SU-DHL-6 (cell line): ENCODE measurements around the gene TREM2.
A peak's percentile ranks its signal among the peaks of the same experiment; 100 is the strongest.
"Not testable (repeated sequence)": the region's sequence is repeated elsewhere in the genome, so short reads cannot be mapped to it uniquely, and the experiment has no call there.

Experiments used
- H2AFZ ChIP-seq: fragments of 200-600 bp; sonication (generic); 2 replicates; pipeline ENCODE4 v1.6.1; 2014; ENCODE audit warnings: low read depth, mild to moderate bottlenecking, moderate library complexity, mixed read lengths, antibody characterized with exemption, low read length; ENCODE audit not compliant: severe bottlenecking
- H3F3A ChIP-seq: fragments of 200-600 bp; shearing (Covaris generic); 2 replicates; pipeline ENCODE4 v1.6.0; 2016; ENCODE audit warnings: antibody characterized with exemption, mild to moderate bottlenecking; ENCODE audit not compliant: insufficient read depth
- H3K27ac ChIP-seq: fragments of 200-600 bp; sonication (generic); 2 replicates; pipeline ENCODE4 v1.5.1; 2016; ENCODE audit warnings: low read depth, mild to moderate bottlenecking, low read length, moderate library complexity, mixed read lengths
- H3K27me3 ChIP-seq: fragments of 200-600 bp; sonication (generic), shearing (Covaris generic); 2 replicates; pipeline ENCODE4 v1.6.0; 2014; ENCODE audit warnings: mild to moderate bottlenecking, low read length
- H3K36me3 ChIP-seq: fragments of 200-600 bp; sonication (generic); 2 replicates; pipeline ENCODE4 v1.6.1; 2014; ENCODE audit warnings: mild to moderate bottlenecking, low read length, mixed read lengths
- H3K4me2 ChIP-seq: fragments of 300-600, 200-600 bp; shearing (Covaris generic), sonication (generic); 2 replicates; pipeline ENCODE4 v1.6.0; 2014; ENCODE audit warnings: low read length, low read depth, mild to moderate bottlenecking; ENCODE audit not compliant: poor library complexity, severe bottlenecking
- H3K4me3 ChIP-seq: fragments of 200-600 bp; sonication (generic); 2 replicates; pipeline ENCODE4 v1.5.1; 2014; ENCODE audit warnings: antibody characterized with exemption, low read length, mild to moderate bottlenecking, mixed read lengths; ENCODE audit not compliant: insufficient read depth, poor library complexity, severe bottlenecking
- H3K79me2 ChIP-seq: fragments of 200-600 bp; sonication (generic); 2 replicates; pipeline ENCODE4 v1.6.1; 2014; ENCODE audit warnings: mild to moderate bottlenecking, low read length, moderate library complexity; ENCODE audit not compliant: insufficient read depth
- H3K9ac ChIP-seq: fragments of 200-600 bp; sonication (generic); 2 replicates; pipeline ENCODE4 v1.7.0; 2014; ENCODE audit warnings: mild to moderate bottlenecking, low read length
- H3K9me2 ChIP-seq: fragments of 200-600 bp; sonication (generic); replicated peaks from 2 replicates; pipeline ENCODE4 v1.6.1; 2014; ENCODE audit warnings: low read length; ENCODE audit not compliant: insufficient read depth
- H3K9me3 ChIP-seq: fragments of 200-600 bp; sonication (generic); 2 replicates; pipeline ENCODE4 v1.6.1; 2014; ENCODE audit warnings: low read length, mixed read lengths; ENCODE audit not compliant: insufficient read depth
- H4K20me1 ChIP-seq: fragments of 200-600 bp; sonication (generic); 2 replicates; pipeline ENCODE4 v1.6.1; 2014; ENCODE audit warnings: low read depth, mild to moderate bottlenecking, antibody characterized with exemption, low read length, moderate library complexity, mixed read lengths
- CTCF ChIP-seq: fragments of 200-600 bp; sonication (generic); IDR thresholded peaks from one replicate; pipeline ENCODE4 v1.5.1; 2017; ENCODE audit warnings: antibody characterized with exemption, mild to moderate bottlenecking, low read length, moderate library complexity; ENCODE audit not compliant: insufficient read depth, poor library complexity, severe bottlenecking
- EZH2phosphoT487 ChIP-seq: fragments of 200-600 bp; sonication (generic), shearing (Covaris generic); conservative IDR thresholded peaks from 2 replicates; pipeline ENCODE4 v1.6.1; 2018; ENCODE audit warnings: mild to moderate bottlenecking, antibody characterized with exemption, low read length, moderate library complexity, mixed read lengths

The TREM2 gene

GRCh38 chr6:41191569-41191968 lies 28.7 kb upstream of the TREM2 start:
- no peaks in the 10 kb centered on the region for H3F3A ChIP-seq
- H3K9ac ChIP-seq, result no peak overlapping the region
- no peak overlapping the region for H3K4me3 ChIP-seq
- no peak overlapping the region for H3K4me2 ChIP-seq
- H4K20me1 ChIP-seq, result no peaks in the 10 kb centered on the region
- H3K27ac ChIP-seq, result no peak overlapping the region
- H3K9me2 ChIP-seq, result no peaks in the 10 kb centered on the region
- H2AFZ ChIP-seq, result no peak overlapping the region
- H3K9me3 ChIP-seq, result peaks cover 13% of the 10 kb centered on the region; the same call in 1 of the 2 replicates
- peaks cover 4% of the 10 kb centered on the region; the same call in 1 of the 2 replicates for H3K27me3 ChIP-seq
- no peaks in the 10 kb centered on the region for H3K36me3 ChIP-seq
- TF ChIP-seq EZH2phosphoT487 (no peak), CTCF (peak; percentile 60)
- no peaks in the 10 kb centered on the region for H3K79me2 ChIP-seq

- H3K27ac ChIP-seq, result no peak overlapping the region
- no peaks in the 10 kb centered on the region for H3K9me2 ChIP-seq
- no peak overlapping the region for H3K4me3 ChIP-seq
- H3F3A ChIP-seq, result no peaks in the 10 kb centered on the region
- H3K9me3 ChIP-seq, result peaks cover 13% of the 10 kb centered on the region; the same call in 1 of the 2 replicates
- no peaks in the 10 kb centered on the region for H3K79me2 ChIP-seq
- H3K4me2 ChIP-seq, result no peak overlapping the region
- H3K27me3 ChIP-seq, result no peaks in the 10 kb centered on the region
- H2AFZ ChIP-seq, result no peak overlapping the region
- peak; percentile 12 for TF ChIP-seq CTCF
- TF ChIP-seq EZH2phosphoT487, result no peak
- no peaks in the 10 kb centered on the region for H3K36me3 ChIP-seq
- H4K20me1 ChIP-seq, result no peaks in the 10 kb centered on the region
- no peak overlapping the region for H3K9ac ChIP-seq
These were observed 27.9 kb upstream of the TREM2 start for GRCh38 chr6:41190791-41191190.

GRCh38 chr6:41189967-41190366 lies 27.1 kb upstream of the TREM2 start:
- no peak overlapping the region for H3K4me3 ChIP-seq
- H3K9me2 ChIP-seq, result no peaks in the 10 kb centered on the region
- no peak overlapping the region for H3K27ac ChIP-seq
- no peak overlapping the region for H3K9ac ChIP-seq
- no peaks in the 10 kb centered on the region for H3K36me3 ChIP-seq
- H2AFZ ChIP-seq, result no peak overlapping the region
- no peak overlapping the region for H3K4me2 ChIP-seq
- H3K79me2 ChIP-seq, result no peaks in the 10 kb centered on the region
- no peaks in the 10 kb centered on the region for H4K20me1 ChIP-seq
- peaks cover 13% of the 10 kb centered on the region; the same call in 1 of the 2 replicates for H3K9me3 ChIP-seq
- no peak for TF ChIP-seq CTCF
- TF ChIP-seq EZH2phosphoT487, result no peak
- no peaks in the 10 kb centered on the region for H3F3A ChIP-seq
- no peaks in the 10 kb centered on the region for H3K27me3 ChIP-seq

- H3K27me3 ChIP-seq, H3K36me3 ChIP-seq, H3K4me3 ChIP-seq, H3K27ac ChIP-seq, H3K79me2 ChIP-seq, H2AFZ ChIP-seq, H3K4me2 ChIP-seq, H3K9ac ChIP-seq, H3F3A ChIP-seq, H3K9me2 ChIP-seq, H4K20me1 ChIP-seq: not testable (repeated sequence)
- peaks cover 13% of the 10 kb centered on the region; the same call in 1 of the 2 replicates for H3K9me3 ChIP-seq
These were observed 26.1 kb upstream of the TREM2 start for GRCh38 chr6:41189046-41189445.
